CD4-positive, alpha-beta T cell treated with Interleukin-6 for 4 hours (primary cell): ENCODE data around the gene ATAD2B.

Experiments used
- DNase-seq: peaks from one replicate; pipeline ENCODE4 v3.0.0-alpha.2; 2020; ENCODE audit warnings: mixed read lengths

Gene ATAD2B

GRCh38 chr2:23905155-23905554 lies 21.8 kb downstream of the ATAD2B start:
- no peak for DNase-seq

GRCh38 chr2:23904692-23905091 lies 22.2 kb downstream of the ATAD2B start:
- DNase-seq: no peak

- DNase-seq: no peak
Measured at GRCh38 chr2:23904215-23904614, 22.7 kb downstream of the ATAD2B start.

- no peak for DNase-seq
Measured at GRCh38 chr2:23903034-23903433, 23.9 kb downstream of the ATAD2B start.

- DNase-seq: no peak
Measured at GRCh38 chr2:23901966-23902846, 24.7 kb downstream of the ATAD2B start.

GRCh38 chr2:23900541-23901322 lies 26.2 kb downstream of the ATAD2B start:
- no peak for DNase-seq

- no peak for DNase-seq
Measured at GRCh38 chr2:23900133-23900532, 26.8 kb downstream of the ATAD2B start.

- DNase-seq: no peak
Measured at GRCh38 chr2:23871206-23871605, 55.7 kb downstream of the ATAD2B start.

GRCh38 chr2:23867449-23867848 lies 59.5 kb downstream of the ATAD2B start:
- DNase-seq: no peak

- DNase-seq: no peak
Measured at GRCh38 chr2:23862716-23863426, 64.1 kb downstream of the ATAD2B start.

- no peak for DNase-seq
Measured at GRCh38 chr2:23861952-23862351, 65.0 kb downstream of the ATAD2B start.

GRCh38 chr2:23859983-23860382 lies 66.9 kb downstream of the ATAD2B start:
- DNase-seq: no peak

- no peak for DNase-seq
Measured at GRCh38 chr2:23859234-23859633, 67.7 kb downstream of the ATAD2B start.

- no peak for DNase-seq
Measured at GRCh38 chr2:23850564-23851256, 76.2 kb downstream of the ATAD2B start.

- DNase-seq: no peak
Measured at GRCh38 chr2:23844905-23845304, 82.0 kb downstream of the ATAD2B start.

- DNase-seq: no peak
Measured at GRCh38 chr2:23843051-23843976, 83.6 kb downstream of the ATAD2B start.

- DNase-seq: no peak
Measured at GRCh38 chr2:23839919-23840578, 86.9 kb downstream of the ATAD2B start.

- no peak for DNase-seq
Measured at GRCh38 chr2:23838996-23839395, 87.9 kb downstream of the ATAD2B start.

GRCh38 chr2:23838581-23838980 lies 88.3 kb downstream of the ATAD2B start:
- no peak for DNase-seq

- no peak for DNase-seq
Measured at GRCh38 chr2:23837871-23838270, 89.1 kb downstream of the ATAD2B start.

GRCh38 chr2:23836971-23837565 lies 89.9 kb downstream of the ATAD2B start:
- no peak for DNase-seq
